HG03521 (cell line): ENCODE results near the gene KSR2.

Experiments
- ATAC-seq: cut with Tn5 transposase; IDR thresholded peaks from one replicate; pipeline ENCODE4 v1.9.1; 2021; ENCODE audit warnings: mild to moderate bottlenecking, moderate library complexity; ENCODE audit not compliant: unreplicated experiment

KSR2 gene

GRCh38 chr12:117508468-117508867, 460.3 kb downstream of the KSR2 start:
- no peak for ATAC-seq

- no peak for ATAC-seq
Observed at GRCh38 chr12:117507548-117507947, 461.2 kb downstream of the KSR2 start.

- no peak for ATAC-seq
Observed at GRCh38 chr12:117506333-117506732, 462.5 kb downstream of the KSR2 start.

- ATAC-seq = no peak
Observed at GRCh38 chr12:117502633-117503032, 466.2 kb downstream of the KSR2 start.

- ATAC-seq = no peak
Observed at GRCh38 chr12:117502233-117502632, 466.6 kb downstream of the KSR2 start.

- ATAC-seq = no peak
Observed at GRCh38 chr12:117501076-117501869, 467.5 kb downstream of the KSR2 start.

- ATAC-seq = no peak
Observed at GRCh38 chr12:117499759-117500485, 468.9 kb downstream of the KSR2 start.

GRCh38 chr12:117498880-117499279, 469.9 kb downstream of the KSR2 start:
- ATAC-seq = no peak

- no peak for ATAC-seq
Observed at GRCh38 chr12:117498256-117498655, 470.5 kb downstream of the KSR2 start.

GRCh38 chr12:117497407-117497806, 471.4 kb downstream of the KSR2 start:
- no peak for ATAC-seq

GRCh38 chr12:117494833-117495655, 473.7 kb downstream of the KSR2 start:
- ATAC-seq = no peak

- no peak for ATAC-seq
Observed at GRCh38 chr12:117491711-117492110, 477.1 kb downstream of the KSR2 start.

- ATAC-seq = no peak
Observed at GRCh38 chr12:117490130-117490529, 478.7 kb downstream of the KSR2 start.

GRCh38 chr12:117489671-117490070, 479.1 kb downstream of the KSR2 start:
- ATAC-seq = no peak

- no peak for ATAC-seq
Observed at GRCh38 chr12:117486840-117487659, 481.7 kb downstream of the KSR2 start.

- ATAC-seq = no peak
Observed at GRCh38 chr12:117485984-117486839, 482.6 kb downstream of the KSR2 start.

GRCh38 chr12:117484901-117485300, 483.9 kb downstream of the KSR2 start:
- ATAC-seq = no peak

GRCh38 chr12:117483501-117483900, 485.3 kb downstream of the KSR2 start:
- no peak for ATAC-seq

GRCh38 chr12:117481470-117481869, 487.3 kb downstream of the KSR2 start:
- ATAC-seq = no peak

GRCh38 chr12:117476341-117476740, 492.4 kb downstream of the KSR2 start:
- no peak for ATAC-seq
